Bone marrow (tissue), 2 donors: ENCODE measurements around the gene NEK7.
"Not testable (repeated sequence)": the region's sequence is repeated elsewhere in the genome, so short reads cannot be mapped to it uniquely, and the experiment has no call there.

Source experiments
- DNase-seq, 2 donors: peaks; one replicate each; lab custom pipeline; 2025; lab: John Stamatoyannopoulos, UW

The NEK7 gene

GRCh38 chr1:198171667-198172540 lies 15.1 kb downstream of the NEK7 start:
- DNase-seq: peak in 1 of 2 donors; percentile 34

- DNase-seq: no peak
These were observed 17.0 kb downstream of the NEK7 start for GRCh38 chr1:198173832-198174231.

GRCh38 chr1:198174297-198174696 lies 17.5 kb downstream of the NEK7 start:
- DNase-seq: no peak

- DNase-seq: no peak
These were observed 18.8 kb downstream of the NEK7 start for GRCh38 chr1:198175423-198176170.

- no peak for DNase-seq
These were observed 19.4 kb downstream of the NEK7 start for GRCh38 chr1:198176179-198176578.

- no peak for DNase-seq
These were observed 20.7 kb downstream of the NEK7 start for GRCh38 chr1:198177546-198177945.

- DNase-seq: no peak
These were observed 21.8 kb downstream of the NEK7 start for GRCh38 chr1:198178615-198179014.

- DNase-seq: peak in 1 of 2 donors; percentile 21
These were observed 22.8 kb downstream of the NEK7 start for GRCh38 chr1:198179556-198179981.

GRCh38 chr1:198183605-198184004 lies 26.8 kb downstream of the NEK7 start:
- DNase-seq: no peak

GRCh38 chr1:198184516-198184915 lies 27.7 kb downstream of the NEK7 start:
- no peak for DNase-seq

- DNase-seq: no peak
These were observed 28.3 kb downstream of the NEK7 start for GRCh38 chr1:198185146-198185545.

GRCh38 chr1:198185759-198186158 lies 29.0 kb downstream of the NEK7 start:
- DNase-seq: no peak

- no peak for DNase-seq
These were observed 30.2 kb downstream of the NEK7 start for GRCh38 chr1:198186916-198187580.

- no peak for DNase-seq
These were observed 31.3 kb downstream of the NEK7 start for GRCh38 chr1:198187973-198188588.

GRCh38 chr1:198191117-198191516 lies 34.3 kb downstream of the NEK7 start:
- no peak for DNase-seq

GRCh38 chr1:198193871-198194270 lies 37.1 kb downstream of the NEK7 start:
- DNase-seq: not testable (repeated sequence)

GRCh38 chr1:198196630-198197029 lies 39.8 kb downstream of the NEK7 start:
- DNase-seq: no peak

- no peak for DNase-seq
These were observed 40.5 kb downstream of the NEK7 start for GRCh38 chr1:198197285-198197684.

- no peak for DNase-seq
These were observed 42.3 kb downstream of the NEK7 start for GRCh38 chr1:198199105-198199504.

GRCh38 chr1:198201956-198202784 lies 45.4 kb downstream of the NEK7 start:
- DNase-seq: no peak

- no peak for DNase-seq
These were observed 46.6 kb downstream of the NEK7 start for GRCh38 chr1:198203434-198203833.
